NCI-H748 treated with DMSO at 0.1 percent for 48 hours (cell line): ENCODE data around the gene UNC5A.

Source experiments
- DNase-seq: peaks from one replicate; lab custom pipeline; 2025; lab: John Stamatoyannopoulos, UW

Gene UNC5A

GRCh38 chr5:176880366-176881020 is 70.1 kb downstream of the UNC5A start:
- no peak for DNase-seq

DNA sequence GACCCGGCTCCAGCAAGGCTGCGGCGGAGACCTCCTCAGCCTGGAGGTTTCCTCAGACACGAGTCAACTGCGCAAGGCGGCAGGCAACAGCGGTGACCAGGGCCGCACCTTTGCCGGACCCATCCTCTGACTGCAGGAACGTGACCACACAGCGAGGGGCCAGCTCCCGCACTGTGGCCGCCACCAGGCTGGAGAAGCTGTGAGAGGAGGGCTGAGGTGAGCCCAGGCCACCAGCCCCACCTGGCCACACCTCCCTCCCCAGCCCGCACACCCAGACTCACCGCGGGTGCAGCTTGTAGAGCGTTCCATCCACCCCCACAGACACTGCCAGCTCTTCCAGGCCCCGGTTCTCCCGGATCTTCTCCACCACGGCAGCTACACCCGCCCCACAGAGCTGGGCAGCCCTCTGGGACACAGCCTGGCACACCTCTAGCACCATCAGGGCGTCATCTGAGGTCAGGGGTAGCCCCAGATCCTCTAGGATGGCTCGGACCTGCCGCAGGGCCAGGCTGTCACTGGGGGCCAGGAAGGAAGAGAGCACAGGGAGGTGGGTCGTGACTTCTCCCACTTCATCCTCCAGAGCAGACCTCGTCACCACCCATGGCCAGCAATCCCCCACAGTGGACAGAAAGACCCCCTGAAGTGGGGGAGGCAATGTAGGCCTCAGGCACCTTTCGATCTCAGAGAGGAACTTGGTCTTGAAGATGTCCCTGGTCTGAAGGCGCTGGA is 70.8 kb downstream of the UNC5A start:
- no peak for DNase-seq

- DNase-seq, result no peak
Observed at GRCh38 chr5:176881816-176882566, 71.6 kb downstream of the UNC5A start.

GRCh38 chr5:176882567-176882903 is 72.2 kb downstream of the UNC5A start:
- no peak for DNase-seq

- DNase-seq, result no peak
Observed at GRCh38 chr5:176883700-176884570, 73.6 kb downstream of the UNC5A start.

GRCh38 chr5:176884571-176884890 is 74.2 kb downstream of the UNC5A start:
- no peak for DNase-seq

- DNase-seq, result no peak
Observed at GRCh38 chr5:176886336-176887251, 76.2 kb downstream of the UNC5A start.

GRCh38 chr5:176887252-176887849 is 77.0 kb downstream of the UNC5A start:
- no peak for DNase-seq

GRCh38 chr5:176888016-176888864 is 77.9 kb downstream of the UNC5A start:
- DNase-seq, result no peak

DNA sequence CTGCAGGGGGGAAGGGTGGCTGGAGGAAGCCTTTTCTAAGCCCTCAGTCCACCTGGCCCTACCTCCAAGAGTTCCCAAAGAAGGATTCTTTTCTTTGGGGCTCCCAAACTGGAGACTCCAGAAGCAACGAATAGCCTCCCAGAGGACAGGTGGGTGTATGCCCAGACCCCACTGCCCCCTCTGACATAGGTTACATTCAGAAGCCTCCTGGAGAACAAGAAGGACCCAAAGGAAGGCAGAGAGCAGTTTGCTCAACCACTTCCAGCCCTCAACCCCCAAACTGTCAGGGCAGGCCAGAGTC is 78.5 kb downstream of the UNC5A start:
- no peak for DNase-seq

- no peak for DNase-seq
Observed at GRCh38 chr5:176889321-176890280, 79.2 kb downstream of the UNC5A start.

GRCh38 chr5:176890455-176891330 is 80.3 kb downstream of the UNC5A start:
- no peak for DNase-seq

DNA sequence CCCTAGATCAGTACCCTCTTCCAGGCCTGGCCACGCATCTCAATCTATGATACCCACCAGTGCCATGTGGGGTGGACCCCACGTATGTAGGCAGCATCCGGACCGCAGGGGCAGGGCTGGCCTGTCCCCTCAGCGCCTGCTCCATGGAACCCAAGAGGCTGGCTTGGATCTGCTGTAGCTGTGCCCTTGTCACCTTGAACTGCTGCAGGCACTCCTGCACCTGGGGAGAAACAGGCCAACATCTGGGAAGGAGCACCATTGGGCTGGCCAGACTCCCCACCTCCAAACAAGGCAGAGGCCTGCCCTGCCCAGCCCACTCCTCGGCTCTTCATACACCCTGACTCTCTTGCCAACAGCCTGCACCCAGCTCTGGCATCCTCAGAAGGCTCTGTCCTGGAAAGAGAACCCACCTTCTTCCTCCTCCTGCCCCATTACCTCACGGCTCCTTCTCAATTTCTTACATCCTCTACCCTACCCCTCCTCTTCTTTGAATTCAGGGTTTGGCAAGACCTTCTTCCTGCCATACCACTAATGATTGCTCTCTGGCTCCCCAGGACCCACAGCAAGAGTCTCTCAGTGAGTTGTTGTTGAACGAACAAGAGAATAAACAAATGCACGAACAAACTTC is 81.1 kb downstream of the UNC5A start:
- no peak for DNase-seq

DNA sequence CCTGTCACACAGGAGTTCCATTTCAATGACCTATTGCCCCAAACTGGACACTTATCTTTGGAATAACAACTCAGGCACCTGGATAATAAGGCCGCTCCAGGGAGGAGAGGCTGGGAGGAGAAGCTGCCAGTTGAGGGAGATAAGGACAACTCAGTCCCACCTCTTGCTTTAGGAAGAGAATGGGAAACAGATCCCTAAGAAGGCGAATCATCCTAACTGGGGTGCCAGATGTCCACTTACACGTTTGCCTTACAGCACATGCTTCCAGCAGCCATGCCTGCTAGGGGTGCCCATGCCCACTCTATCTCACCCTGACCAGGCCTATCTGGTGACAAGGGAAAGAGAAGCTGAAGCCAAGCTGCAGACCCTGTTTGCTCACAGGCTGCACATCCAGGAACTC is 82.3 kb downstream of the UNC5A start:
- DNase-seq, result no peak

DNA sequence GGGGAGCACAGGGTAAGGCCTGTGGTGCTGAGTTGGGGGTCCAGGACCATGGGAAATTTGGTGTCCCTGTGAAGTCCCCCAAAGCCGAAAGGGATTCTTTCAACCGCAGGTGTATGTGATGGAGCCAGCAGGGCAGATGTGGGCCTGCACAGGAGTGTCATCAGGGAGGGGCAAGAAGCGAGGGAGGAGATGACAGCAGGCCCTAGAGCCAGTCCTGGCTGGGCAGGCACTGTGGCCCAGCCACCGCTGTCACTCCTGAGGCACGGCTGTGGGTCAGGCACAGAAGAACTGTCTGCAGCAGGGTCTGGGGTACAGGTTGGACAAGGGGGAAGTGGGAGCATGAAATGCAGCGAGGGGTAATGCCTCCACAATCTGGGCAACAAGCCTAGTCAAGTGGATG is 83.9 kb downstream of the UNC5A start:
- DNase-seq, result no peak

GRCh38 chr5:176895831-176896230 is 85.5 kb downstream of the UNC5A start:
- no peak for DNase-seq

DNA sequence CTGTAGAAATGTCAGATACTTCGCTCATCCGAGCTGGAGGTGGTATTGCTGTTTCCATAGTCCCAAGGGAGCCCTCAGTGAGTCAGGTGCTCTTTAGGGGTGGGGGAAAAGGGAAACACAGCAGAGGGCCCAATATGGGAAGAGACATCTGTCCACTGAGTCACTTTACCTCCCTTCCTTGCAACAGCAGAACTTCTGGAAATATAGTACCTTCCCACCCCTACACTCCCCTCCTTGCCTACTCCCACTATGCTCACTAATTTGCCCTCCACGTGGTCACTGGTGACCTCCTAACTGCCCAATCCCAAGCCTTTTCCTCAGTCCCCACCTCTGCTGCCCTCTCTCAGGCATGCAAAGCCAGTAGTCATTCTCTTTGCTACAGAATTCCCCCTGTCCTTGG is 86.9 kb downstream of the UNC5A start:
- DNase-seq, result no peak
